ENCODE measurements around the gene ABTB2.

Gene ABTB2

DNA sequence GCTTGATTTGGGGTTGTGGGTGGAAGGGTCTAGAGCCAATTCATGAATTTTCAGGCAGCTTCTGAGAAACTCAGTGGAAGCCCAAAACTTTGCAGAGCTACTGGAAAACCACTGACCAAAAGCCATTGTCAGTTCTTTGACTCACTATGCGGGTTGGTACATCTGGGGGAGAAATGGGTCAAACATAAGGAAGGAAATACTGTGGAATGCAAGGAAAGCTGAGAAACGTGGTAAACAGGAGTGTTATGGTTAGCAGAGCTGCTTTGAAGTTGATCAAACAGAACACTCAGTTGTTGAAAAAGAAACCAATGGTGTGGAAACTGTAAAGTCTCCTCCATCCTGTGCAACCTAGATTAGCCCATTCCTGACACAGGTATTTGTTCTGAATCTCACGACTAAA is 6.3 kb upstream of the ABTB2 start:
- TF ChIP-seq TAF1 (IDR thresholded peaks at IDR 0.05; ENCODE audit: borderline replicate concordance, insufficient read depth, low read length), result no peak
- no peak for TF ChIP-seq FOXP2 (optimal IDR thresholded peaks at IDR 0.05; ENCODE audit: borderline replicate concordance, extremely low read depth, extremely low read length, insufficient read depth)
- TF ChIP-seq POLR2AphosphoS5 (IDR thresholded peaks at IDR 0.05; ENCODE audit: low read depth, low read length), result no peak
- no peak for TF ChIP-seq SIN3A (IDR thresholded peaks at IDR 0.05; ENCODE audit: borderline replicate concordance, insufficient read depth, low read length)
- TF ChIP-seq, protein P1, sequence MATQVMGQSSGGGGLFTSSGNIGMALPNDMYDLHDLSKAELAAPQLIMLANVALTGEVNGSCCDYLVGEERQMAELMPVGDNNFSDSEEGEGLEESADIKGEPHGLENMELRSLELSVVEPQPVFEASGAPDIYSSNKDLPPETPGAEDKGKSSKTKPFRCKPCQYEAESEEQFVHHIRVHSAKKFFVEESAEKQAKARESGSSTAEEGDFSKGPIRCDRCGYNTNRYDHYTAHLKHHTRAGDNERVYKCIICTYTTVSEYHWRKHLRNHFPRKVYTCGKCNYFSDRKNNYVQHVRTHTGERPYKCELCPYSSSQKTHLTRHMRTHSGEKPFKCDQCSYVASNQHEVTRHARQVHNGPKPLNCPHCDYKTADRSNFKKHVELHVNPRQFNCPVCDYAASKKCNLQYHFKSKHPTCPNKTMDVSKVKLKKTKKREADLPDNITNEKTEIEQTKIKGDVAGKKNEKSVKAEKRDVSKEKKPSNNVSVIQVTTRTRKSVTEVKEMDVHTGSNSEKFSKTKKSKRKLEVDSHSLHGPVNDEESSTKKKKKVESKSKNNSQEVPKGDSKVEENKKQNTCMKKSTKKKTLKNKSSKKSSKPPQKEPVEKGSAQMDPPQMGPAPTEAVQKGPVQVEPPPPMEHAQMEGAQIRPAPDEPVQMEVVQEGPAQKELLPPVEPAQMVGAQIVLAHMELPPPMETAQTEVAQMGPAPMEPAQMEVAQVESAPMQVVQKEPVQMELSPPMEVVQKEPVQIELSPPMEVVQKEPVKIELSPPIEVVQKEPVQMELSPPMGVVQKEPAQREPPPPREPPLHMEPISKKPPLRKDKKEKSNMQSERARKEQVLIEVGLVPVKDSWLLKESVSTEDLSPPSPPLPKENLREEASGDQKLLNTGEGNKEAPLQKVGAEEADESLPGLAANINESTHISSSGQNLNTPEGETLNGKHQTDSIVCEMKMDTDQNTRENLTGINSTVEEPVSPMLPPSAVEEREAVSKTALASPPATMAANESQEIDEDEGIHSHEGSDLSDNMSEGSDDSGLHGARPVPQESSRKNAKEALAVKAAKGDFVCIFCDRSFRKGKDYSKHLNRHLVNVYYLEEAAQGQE (IDR thresholded peaks at IDR 0.05; ENCODE audit: insufficient read depth in 1 of 2, low read depth in 2 of 2, low read length in 2 of 2), result no peak

DNA sequence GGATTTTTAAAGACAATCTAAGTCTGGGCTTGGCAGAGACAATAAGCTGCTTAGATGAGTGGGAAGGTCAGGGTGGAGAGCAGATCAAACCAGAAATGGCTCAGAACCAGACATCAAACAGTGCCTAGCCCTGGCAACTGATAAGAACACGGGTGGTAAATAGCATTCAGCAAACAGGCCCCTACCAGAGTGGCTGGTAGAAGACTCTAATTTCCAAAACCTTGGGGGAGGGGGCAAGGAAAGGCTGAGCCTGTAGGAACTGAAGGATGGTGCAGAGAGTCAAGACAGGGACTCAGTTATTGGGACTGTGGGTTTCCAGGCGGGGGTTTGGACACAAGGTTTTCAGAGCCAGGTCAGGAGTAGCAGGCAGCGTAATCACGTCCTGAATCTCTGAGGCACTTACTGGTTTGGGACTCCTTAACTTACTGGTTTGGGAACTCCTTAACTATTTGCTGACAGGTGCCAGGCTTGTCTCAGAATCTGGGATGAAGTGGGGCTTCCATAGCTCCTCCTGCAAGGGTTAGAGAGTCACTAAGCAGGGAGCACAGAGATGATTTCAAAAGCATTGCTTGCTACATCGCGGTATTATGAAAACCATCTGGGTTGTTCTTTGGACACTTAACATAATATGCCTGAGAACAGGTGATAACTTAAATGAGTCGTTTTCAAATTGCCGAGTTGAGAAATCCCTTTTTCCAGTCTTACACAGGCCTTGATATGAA is 5.7 kb upstream of the ABTB2 start:
- TF ChIP-seq TAF1 (IDR thresholded peaks at IDR 0.05; ENCODE audit: borderline replicate concordance, insufficient read depth, low read length) (no peak), SIN3A (IDR thresholded peaks at IDR 0.05; ENCODE audit: borderline replicate concordance, insufficient read depth, low read length) (no peak), POLR2AphosphoS5 (IDR thresholded peaks at IDR 0.05; ENCODE audit: low read depth, low read length) (no peak), FOXP2 (optimal IDR thresholded peaks at IDR 0.05; ENCODE audit: borderline replicate concordance, extremely low read depth, extremely low read length, insufficient read depth) (no peak)
- TF ChIP-seq, protein P1 (IDR thresholded peaks at IDR 0.05; ENCODE audit: insufficient read depth in 1 of 2, low read depth in 2 of 2, low read length in 2 of 2), result no peak

DNA sequence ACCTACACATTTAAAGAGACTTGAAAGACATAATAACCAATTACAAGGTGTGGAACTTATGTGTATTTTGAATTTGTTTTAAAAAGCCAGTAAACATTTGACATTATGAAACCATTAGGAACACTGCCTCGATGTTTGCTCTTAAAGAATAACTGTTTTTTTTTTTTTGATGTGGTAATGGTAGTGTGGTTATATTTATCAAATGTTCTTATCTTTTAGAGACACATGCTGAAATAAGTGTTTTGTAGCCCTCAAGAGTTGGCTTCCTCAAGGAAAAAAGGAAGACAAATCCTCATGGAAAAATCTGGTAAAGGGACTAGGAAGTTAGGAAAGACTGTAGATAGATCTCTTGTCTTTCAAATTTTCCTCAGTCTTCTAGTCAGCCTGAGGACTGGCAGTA is 2.2 kb upstream of the ABTB2 start:
- TF ChIP-seq POLR2AphosphoS5 (IDR thresholded peaks at IDR 0.05; ENCODE audit: low read depth, low read length), result no peak
- no peak for TF ChIP-seq TAF1 (IDR thresholded peaks at IDR 0.05; ENCODE audit: borderline replicate concordance, insufficient read depth, low read length)
- no peak for TF ChIP-seq SIN3A (IDR thresholded peaks at IDR 0.05; ENCODE audit: borderline replicate concordance, insufficient read depth, low read length)
- TF ChIP-seq, protein P1 (IDR thresholded peaks at IDR 0.05; ENCODE audit: insufficient read depth in 1 of 2, low read depth in 2 of 2, low read length in 2 of 2), result no peak
- no peak for TF ChIP-seq FOXP2 (optimal IDR thresholded peaks at IDR 0.05; ENCODE audit: borderline replicate concordance, extremely low read depth, extremely low read length, insufficient read depth)

DNA sequence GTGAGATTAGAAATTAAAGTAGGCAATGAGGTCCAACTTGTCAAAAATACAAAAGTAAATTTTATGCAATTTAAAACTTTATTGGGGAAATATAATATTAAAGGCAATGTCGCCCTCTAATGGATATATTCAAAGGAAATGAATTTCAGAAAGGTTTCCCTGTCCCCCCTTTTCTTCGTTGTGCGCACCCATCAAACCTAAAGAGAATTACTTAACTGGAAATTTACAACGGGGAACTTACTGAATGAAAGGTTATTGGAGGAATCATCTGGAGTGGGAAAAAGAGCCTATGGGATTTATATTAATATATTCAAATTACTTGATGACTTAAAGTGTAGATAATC is 1.7 kb upstream of the ABTB2 start:
- TF ChIP-seq POLR2AphosphoS5 (IDR thresholded peaks at IDR 0.05; ENCODE audit: low read depth, low read length), result no peak
- TF ChIP-seq, protein P1 (IDR thresholded peaks at IDR 0.05; ENCODE audit: insufficient read depth in 1 of 2, low read depth in 2 of 2, low read length in 2 of 2), result no peak
- TF ChIP-seq FOXP2 (optimal IDR thresholded peaks at IDR 0.05; ENCODE audit: borderline replicate concordance, extremely low read depth, extremely low read length, insufficient read depth), result no peak
- no peak for TF ChIP-seq SIN3A (IDR thresholded peaks at IDR 0.05; ENCODE audit: borderline replicate concordance, insufficient read depth, low read length)
- no peak for TF ChIP-seq TAF1 (IDR thresholded peaks at IDR 0.05; ENCODE audit: borderline replicate concordance, insufficient read depth, low read length)

Measured in PFSK-1 (cell line).